Activated T-cell treated with anti-CD3 and anti-CD28 coated beads, Interleukin-2, amount 50 U/mL, for 72 hours (primary cell): ENCODE measurements around the gene LRRD1. TPM values are rescaled to one million over a fixed set of nuclear protein-coding genes. Genes with fewer than 3 reads are reported as not detected.

Experiments used
- ATAC-seq, 2 donors: fragments of 150-1000 bp; cut with Tn5 transposase; replicated peaks in 1 of 2; 2 replicates each; pipeline ENCODE4 v1.10.0; 2021; ENCODE audit warnings: moderate library complexity in 2 of 2, mild to moderate bottlenecking in 1 of 2
- DNase-seq, 2 donors: peaks; one replicate each; pipeline ENCODE4 v3.0.0; 2021 to 2022; ENCODE audit warnings: mixed read lengths in 1 of 2
- H3K27ac Mint-ChIP-seq: one replicate; pipeline ENCODE4 v1.8.0; 2022; ENCODE audit warnings: mild to moderate bottlenecking, moderate library complexity, mixed read lengths
- H3K27me3 Mint-ChIP-seq: one replicate; pipeline ENCODE4 v1.8.0; 2022; ENCODE audit warnings: low read depth, mixed read lengths
- H3K36me3 Mint-ChIP-seq, 2 donors: one replicate each; pipeline ENCODE4 v1.8.0; 2022; ENCODE audit warnings: mixed read lengths in 2 of 2, mild to moderate bottlenecking in 1 of 2; ENCODE audit not compliant: insufficient read depth in 2 of 2
- H3K4me1 Mint-ChIP-seq: one replicate; pipeline ENCODE4 v1.8.0; 2022; ENCODE audit warnings: low read depth, mixed read lengths
- H3K4me3 Mint-ChIP-seq, 2 donors: one replicate each; pipeline ENCODE4 v1.8.0; 2022; ENCODE audit warnings: mild to moderate bottlenecking in 2 of 2, mixed read lengths in 2 of 2, moderate library complexity in 2 of 2
- H3K9me3 Mint-ChIP-seq, 2 donors: one replicate each; pipeline ENCODE4 v1.8.0; 2022; ENCODE audit warnings: mixed read lengths in 2 of 2
- total RNA-seq, 2 donors: library from RNA; stranded (reverse); gene quantifications; one replicate each; pipeline ENCODE4 v1.2.3, GENCODE V29; 2022

Gene LRRD1
- total RNA-seq, 2 donors from 2014 or later: not detected

- Mint-ChIP-seq H3K9me3 (no peaks in the 10 kb centered on the region), H3K36me3 (peaks cover 2 to 10% of the 10 kb centered on the region in 2 donors), H3K4me3 (no peak overlapping the region), H3K27me3 (no peaks in the 10 kb centered on the region), H3K4me1 (no peaks in the 10 kb centered on the region), H3K27ac (no peak overlapping the region)
- DNase-seq: no peak
- ATAC-seq: no peak
Measured at GRCh38 chr7:92095380-92095779, 83.6 kb downstream of the LRRD1 start.

Other genes with a start within 250 kb of the LRRD1 start
- gene AKAP9, start 238.3 kb downstream of the LRRD1 start, total RNA-seq: 10 to 100 TPM; 31.5 to 33.4 TPM
- gene CYP51A1, start 44.7 kb downstream of the LRRD1 start, total RNA-seq: 10 to 100 TPM; 29.8 to 29.9 TPM
- 10 to 100 TPM; 35.4 to 44.8 TPM for gene KRIT1, start 66.8 kb upstream of the LRRD1 start, total RNA-seq
- gene ANKIB1, start 66.8 kb upstream of the LRRD1 start, total RNA-seq: 10 to 100 TPM; 48.8 to 57.1 TPM